Keratinocyte (primary cell): ENCODE results near the gene F7. TPM values are rescaled to one million over a fixed set of nuclear protein-coding genes. Genes with fewer than 3 reads are reported as not detected.

Source experiments
- DNase-seq: peaks from one replicate; pipeline ENCODE4 v3.0.0-alpha.2; 2011; ENCODE audit warnings: low read depth, missing footprints, low spot score
- FAIRE-seq: peaks from 2 replicates; lab custom pipeline; 2011; peaks lifted over from hg19 to GRCh38; lab: Jason Lieb, UNC
- H2AFZ ChIP-seq: 2 replicates; pipeline ENCODE4 v1.6.0; 2012; ENCODE audit warnings: low read length, control low read depth, inconsistent platforms; ENCODE audit not compliant: control insufficient read depth
- H3K27ac ChIP-seq: 2 replicates; pipeline ENCODE4 v1.5.1; 2011; ENCODE audit warnings: low read length; ENCODE audit not compliant: control insufficient read depth, insufficient read depth
- H3K27me3 ChIP-seq: 3 replicates; pipeline ENCODE4 v1.6.0; 2011; ENCODE audit warnings: low read length; ENCODE audit not compliant: control insufficient read depth, insufficient read depth; ENCODE audit errors: extremely low read depth
- H3K36me3 ChIP-seq, 2 experiments: 2 replicates in 1 of 2; 3 replicates in 1 of 2; pipeline ENCODE4 v1.5.1; 2011; ENCODE audit warnings: low read length in 2 of 2, mild to moderate bottlenecking in 1 of 2; ENCODE audit not compliant: control insufficient read depth in 2 of 2, insufficient read depth in 2 of 2; ENCODE audit errors: extremely low read depth in 1 of 2
- H3K4me1 ChIP-seq: 3 replicates; pipeline ENCODE4 v1.5.1; 2011; ENCODE audit warnings: low read length; ENCODE audit not compliant: control insufficient read depth, insufficient read depth; ENCODE audit errors: extremely low read depth
- H3K4me2 ChIP-seq: 3 replicates; pipeline ENCODE4 v1.6.0; 2011; ENCODE audit warnings: low read depth, low read length; ENCODE audit not compliant: control insufficient read depth, insufficient read depth; ENCODE audit errors: extremely low read depth
- H3K4me3 ChIP-seq, 3 experiments: fragments of 200-600 bp in 1 of 3; sonication (generic) in 1 of 3; 2 replicates in 2 of 3; 3 replicates in 1 of 3; pipeline ENCODE4 v1.5.1; 2011 to 2016; ENCODE audit warnings: low read length in 3 of 3, mild to moderate bottlenecking in 3 of 3, control low read depth in 2 of 3, inconsistent platforms in 1 of 3, low read depth in 1 of 3, mixed read lengths in 1 of 3, mixed run types in 1 of 3, moderate library complexity in 1 of 3; ENCODE audit not compliant: control insufficient read depth in 2 of 3, insufficient read depth in 2 of 3; ENCODE audit errors: extremely low read depth in 1 of 3
- H3K79me2 ChIP-seq: 2 replicates; pipeline ENCODE4 v1.6.0; 2012; ENCODE audit warnings: low read length; ENCODE audit not compliant: control insufficient read depth, insufficient read depth
- H3K9ac ChIP-seq: 3 replicates; pipeline ENCODE4 v1.6.0; 2011; ENCODE audit warnings: low read length; ENCODE audit not compliant: control insufficient read depth, insufficient read depth; ENCODE audit errors: extremely low read depth
- H3K9me1 ChIP-seq: 3 replicates; pipeline ENCODE4 v1.6.0; 2011; ENCODE audit warnings: low read length; ENCODE audit not compliant: control insufficient read depth, insufficient read depth; ENCODE audit errors: extremely low read depth
- H3K9me3 ChIP-seq: 2 replicates; pipeline ENCODE4 v1.5.1; 2012; ENCODE audit warnings: low read depth, low read length; ENCODE audit not compliant: control insufficient read depth
- H4K20me1 ChIP-seq: 3 replicates; pipeline ENCODE4 v1.6.0; 2011; ENCODE audit warnings: low read length; ENCODE audit not compliant: control insufficient read depth, insufficient read depth; ENCODE audit errors: extremely low read depth
- EZH2 ChIP-seq: IDR thresholded peaks from one replicate; pipeline ENCODE4 v1.6.1; 2012; ENCODE audit warnings: inconsistent platforms, mild to moderate bottlenecking, low read length, moderate library complexity
- dilution Hi-C: fragments of 300-500 bp; cut with MboI; formaldehyde crosslinking; loops from one replicate; pipeline ENCODE4 v1.7.0; 2020; ENCODE audit warnings: low sequenced_read_pairs; ENCODE audit not compliant: extremely low pct_ligation_motif_present
- polyA plus RNA-seq, 5 experiments: library from polyadenylated mRNA; depleted of rRNA in 3 of 5; stranded (reverse) in 3 of 5; stranded (forward) in 1 of 5; unstranded in 1 of 5; fragments of >200 nt; gene quantifications; 1 replicate in 1 of 5; 2 replicates in 3 of 5; 3 replicates in 1 of 5; pipeline versions ENCODE4 v1.2.1 to v1.2.3, GENCODE V29; 2011 to 2012; ENCODE audit warnings: missing spikeins in 2 of 5, low read depth in 1 of 5, low replicate concordance in 1 of 5
- TF ChIP-seq, protein P1 (sequence below), 3 experiments: IDR thresholded peaks in 1 of 3; conservative IDR thresholded peaks in 1 of 3; optimal IDR thresholded peaks in 1 of 3; 2 replicates in 2 of 3; 3 replicates in 1 of 3; pipeline versions ENCODE3 to v1.5.1; 2011; ENCODE audit warnings: low read length in 3 of 3, mild to moderate bottlenecking in 3 of 3, moderate library complexity in 2 of 3, control low read depth in 1 of 3, inconsistent platforms in 1 of 3; ENCODE audit not compliant: insufficient read depth in 2 of 3; ENCODE audit errors: extremely low read depth in 1 of 3

Gene F7
- polyA plus RNA-seq, 1 donor (not counting 4 experiments of a cell fraction or from before 2014, with no cell fraction given) = not detected

DNA sequence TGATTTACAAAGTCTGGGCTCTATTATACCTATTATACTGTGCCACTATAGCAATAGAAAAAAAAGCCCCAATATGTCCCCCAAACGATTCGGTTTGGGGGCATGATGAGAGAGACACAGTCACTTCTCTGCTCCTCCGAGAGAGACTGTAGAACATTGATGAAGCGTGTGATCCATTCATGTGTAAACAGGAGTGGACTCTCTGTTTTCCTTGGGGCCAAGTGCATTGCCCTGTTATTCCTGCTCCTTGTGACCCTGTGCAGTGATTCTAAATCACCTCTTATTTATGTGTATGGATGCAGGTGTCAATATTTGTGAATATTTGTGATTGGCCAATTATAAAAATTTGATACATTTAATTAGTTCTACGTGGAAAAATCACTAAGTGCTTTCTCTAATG is 34.0 kb downstream of the F7 start:
- Histone ChIP-seq H4K20me1 (no peaks in the 10 kb centered on the region), H3K79me2 (no peaks in the 10 kb centered on the region), H3K9me1 (no peaks in the 10 kb centered on the region), H3K4me3 (no peak overlapping the region), H3K36me3 (no peaks in the 10 kb centered on the region), H3K9ac (no peak overlapping the region), H3K27me3 (no peaks in the 10 kb centered on the region), H3K27ac (no peak overlapping the region), H3K4me2 (no peak overlapping the region), H3K9me3 (no peaks in the 10 kb centered on the region), H3K4me1 (no peaks in the 10 kb centered on the region), H2AFZ (no peak overlapping the region)
- no peak for TF ChIP-seq EZH2
- TF ChIP-seq, protein P1, sequence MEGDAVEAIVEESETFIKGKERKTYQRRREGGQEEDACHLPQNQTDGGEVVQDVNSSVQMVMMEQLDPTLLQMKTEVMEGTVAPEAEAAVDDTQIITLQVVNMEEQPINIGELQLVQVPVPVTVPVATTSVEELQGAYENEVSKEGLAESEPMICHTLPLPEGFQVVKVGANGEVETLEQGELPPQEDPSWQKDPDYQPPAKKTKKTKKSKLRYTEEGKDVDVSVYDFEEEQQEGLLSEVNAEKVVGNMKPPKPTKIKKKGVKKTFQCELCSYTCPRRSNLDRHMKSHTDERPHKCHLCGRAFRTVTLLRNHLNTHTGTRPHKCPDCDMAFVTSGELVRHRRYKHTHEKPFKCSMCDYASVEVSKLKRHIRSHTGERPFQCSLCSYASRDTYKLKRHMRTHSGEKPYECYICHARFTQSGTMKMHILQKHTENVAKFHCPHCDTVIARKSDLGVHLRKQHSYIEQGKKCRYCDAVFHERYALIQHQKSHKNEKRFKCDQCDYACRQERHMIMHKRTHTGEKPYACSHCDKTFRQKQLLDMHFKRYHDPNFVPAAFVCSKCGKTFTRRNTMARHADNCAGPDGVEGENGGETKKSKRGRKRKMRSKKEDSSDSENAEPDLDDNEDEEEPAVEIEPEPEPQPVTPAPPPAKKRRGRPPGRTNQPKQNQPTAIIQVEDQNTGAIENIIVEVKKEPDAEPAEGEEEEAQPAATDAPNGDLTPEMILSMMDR (optimal IDR thresholded peaks at IDR 0.05 in 1 of 3, IDR thresholded peaks at IDR 0.05 in 1 of 3, conservative IDR thresholded peaks at IDR 0.05 in 1 of 3; ENCODE audit: extremely low read depth in 1 of 3, insufficient read depth in 2 of 3, low read length in 3 of 3) = no peak
- DNase-seq = no peak
- FAIRE-seq = no peak
- dilution Hi-C loops = no loop called here

DNA sequence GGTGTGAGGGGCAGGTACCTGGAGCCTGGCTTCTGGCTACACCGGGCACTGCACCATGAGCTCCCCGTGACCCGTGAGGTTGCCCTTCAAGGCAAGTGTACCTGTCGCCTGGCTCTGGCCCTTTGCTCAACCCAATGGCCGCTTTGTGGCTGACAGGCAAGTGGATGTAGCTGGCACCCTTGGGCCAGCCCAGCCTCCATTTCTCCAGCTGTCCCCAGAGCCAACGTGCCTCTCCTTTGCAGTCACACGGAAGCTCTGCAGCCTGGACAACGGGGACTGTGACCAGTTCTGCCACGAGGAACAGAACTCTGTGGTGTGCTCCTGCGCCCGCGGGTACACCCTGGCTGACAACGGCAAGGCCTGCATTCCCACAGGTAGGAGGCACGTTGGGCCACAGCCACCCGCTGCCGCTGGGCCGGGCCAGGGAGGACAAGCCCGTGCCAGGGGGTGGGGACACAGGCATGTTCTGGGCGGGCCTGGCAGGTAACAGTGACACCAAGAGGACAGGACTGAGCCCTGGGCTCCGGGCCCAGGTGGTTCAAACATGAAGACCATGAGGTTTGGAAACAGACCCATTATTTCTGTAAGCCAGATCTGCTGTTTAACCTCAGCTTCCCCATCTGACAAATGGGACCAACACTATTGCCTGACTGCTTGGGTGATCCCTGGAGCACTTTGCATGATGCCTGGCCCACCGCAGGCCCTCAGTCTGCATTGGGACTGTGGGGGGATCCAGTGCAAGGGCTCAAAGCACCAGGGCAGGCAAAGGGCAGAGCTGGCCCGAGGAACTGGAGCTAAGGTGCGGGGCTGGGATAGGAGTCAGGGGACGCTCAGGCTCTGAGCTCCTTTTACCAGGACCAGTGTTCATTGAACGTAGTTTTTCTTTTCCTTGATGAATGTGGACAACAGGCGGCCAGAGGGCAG is 35.3 kb downstream of the F7 start:
- no peak overlapping the region for H3K4me3 ChIP-seq
- TF ChIP-seq, protein P1 (optimal IDR thresholded peaks at IDR 0.05 in 1 of 3, IDR thresholded peaks at IDR 0.05 in 1 of 3, conservative IDR thresholded peaks at IDR 0.05 in 1 of 3; ENCODE audit: extremely low read depth in 1 of 3, insufficient read depth in 2 of 3, low read length in 3 of 3) = no peak
- TF ChIP-seq EZH2 = no peak
- H3K9me3 ChIP-seq = no peaks in the 10 kb centered on the region
- no peak overlapping the region for H2AFZ ChIP-seq
- H3K4me2 ChIP-seq = no peak overlapping the region
- no peak for DNase-seq
- no peaks in the 10 kb centered on the region for H4K20me1 ChIP-seq
- no peaks in the 10 kb centered on the region for H3K9me1 ChIP-seq
- dilution Hi-C loops = no loop called here
- H3K36me3 ChIP-seq = no peaks in the 10 kb centered on the region
- H3K4me1 ChIP-seq = no peaks in the 10 kb centered on the region
- H3K9ac ChIP-seq = no peak overlapping the region
- FAIRE-seq = no peak
- H3K27me3 ChIP-seq = no peaks in the 10 kb centered on the region
- no peak overlapping the region for H3K27ac ChIP-seq
- no peaks in the 10 kb centered on the region for H3K79me2 ChIP-seq
